ENCODE measurements around the gene TMEM144.

Gene TMEM144

DNA sequence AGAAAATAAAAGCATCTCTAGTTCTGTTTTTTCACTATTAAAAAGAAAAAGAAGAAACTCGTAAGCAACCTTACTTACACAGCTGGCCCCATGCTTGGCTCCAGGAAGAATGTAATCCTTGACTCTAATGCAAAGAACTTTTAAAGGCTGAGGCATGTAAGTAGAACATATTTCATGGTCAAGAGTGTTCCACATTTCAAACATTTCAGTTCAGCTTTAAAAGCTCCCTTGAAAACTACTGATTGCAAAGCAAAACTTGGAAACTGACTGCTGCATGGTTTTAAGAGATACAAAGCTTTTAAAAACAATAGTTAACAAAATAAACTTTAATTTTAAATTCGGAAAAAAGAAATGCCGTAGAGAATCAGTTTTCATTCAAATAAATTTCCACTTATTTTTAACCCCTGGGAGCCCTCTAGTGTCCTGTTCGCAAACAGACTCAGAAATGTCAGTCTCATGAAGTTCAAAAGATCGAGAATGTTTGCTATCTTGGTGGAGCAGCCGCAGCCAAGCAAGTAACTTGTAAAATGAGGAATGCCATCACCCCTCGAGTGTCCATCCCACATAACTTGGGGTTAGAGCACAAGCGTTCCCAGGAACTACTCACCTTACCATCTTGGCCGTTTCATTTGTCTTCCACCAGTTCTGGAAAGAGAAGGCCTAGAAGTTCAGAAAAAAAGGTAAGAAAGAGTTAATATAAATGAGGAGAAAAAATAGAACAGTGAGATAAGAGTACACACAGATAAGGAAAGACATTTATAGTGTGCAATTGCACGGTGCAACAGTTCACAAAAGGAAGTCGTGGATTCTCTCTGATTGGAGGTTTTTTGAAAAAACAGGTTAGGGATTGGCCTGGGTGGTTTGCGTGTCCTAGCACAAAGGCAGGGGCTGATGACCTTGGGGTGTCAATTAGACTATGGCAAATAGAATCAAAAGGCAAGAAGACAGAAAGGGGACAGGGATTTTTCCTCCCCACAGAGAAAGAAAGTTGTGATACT is 37.7 kb upstream of the TMEM144 start, which contains the start of gene GASK1B:
GASK1B (minus strand) TSS at position 765 of the 998 bp plus-strand sequence. CDS start 1,650 bp downstream, outside the sequence.
- peak; percentile 52 for DNase-seq (ENCODE audit: low read depth)
- H3K4me3 ChIP-seq (ENCODE audit: low read depth, low read length) = peak within 1 kb of the TSS; percentile 4

GRCh38 chr4:158176108-158176507 is 34.2 kb upstream of the TMEM144 start:
- in situ Hi-C loops (cut with HindIII; ENCODE audit: low sequenced_read_pairs) = no loop called here
- no peak for TF ChIP-seq CTCF (IDR thresholded peaks at IDR 0.05; ENCODE audit: low read depth, low read length, missing control alignments)
- H3K4me3 ChIP-seq (ENCODE audit: low read depth, low read length) = no peak overlapping the region
- no peak for DNase-seq (ENCODE audit: low read depth)

More for the DNA sequence above, 37.7 kb upstream of the TMEM144 start, which contains the start of gene GASK1B:
- TF ChIP-seq CTCF (IDR thresholded peaks at IDR 0.05; ENCODE audit: low read depth, low read length, missing control alignments) = peak; percentile 72
- in situ Hi-C loops (cut with HindIII; ENCODE audit: low sequenced_read_pairs) = loop anchor here (5.0 kb wide), 1 partner anchor 175 kb away; no protein-coding TSS in a partner anchor

DNA sequence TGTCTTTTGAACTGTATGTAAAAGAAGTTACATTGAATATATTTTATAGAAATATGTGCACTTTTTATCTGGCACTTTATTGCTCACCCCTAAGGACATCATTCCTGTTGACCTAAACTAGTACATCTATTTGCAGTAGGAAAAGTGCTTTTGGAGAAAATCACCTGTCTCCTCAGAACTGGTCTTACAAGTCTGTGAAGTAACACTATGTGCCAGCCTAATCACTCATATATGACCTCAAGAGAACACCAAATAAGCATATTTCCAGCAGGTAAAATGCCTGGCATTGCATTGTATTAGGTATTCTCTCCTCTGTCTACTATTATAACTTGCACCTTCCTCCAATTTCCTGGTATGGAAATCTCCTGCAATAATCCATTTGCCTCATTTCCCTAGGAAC is 33.5 kb upstream of the TMEM144 start:
- no peak for DNase-seq (ENCODE audit: low read depth)

GRCh38 chr4:158179465-158179864 is 30.8 kb upstream of the TMEM144 start:
- in situ Hi-C loops (cut with HindIII; ENCODE audit: low sequenced_read_pairs) = no loop called here
- H3K4me3 ChIP-seq (ENCODE audit: low read depth, low read length) = no peak overlapping the region
- DNase-seq (ENCODE audit: low read depth) = no peak
- TF ChIP-seq CTCF (IDR thresholded peaks at IDR 0.05; ENCODE audit: low read depth, low read length, missing control alignments) = no peak

More for the DNA sequence above, 33.5 kb upstream of the TMEM144 start:
- in situ Hi-C loops (cut with HindIII; ENCODE audit: low sequenced_read_pairs) = no loop called here
- H3K4me3 ChIP-seq (ENCODE audit: low read depth, low read length) = no peak overlapping the region
- TF ChIP-seq CTCF (IDR thresholded peaks at IDR 0.05; ENCODE audit: low read depth, low read length, missing control alignments) = no peak

DNA sequence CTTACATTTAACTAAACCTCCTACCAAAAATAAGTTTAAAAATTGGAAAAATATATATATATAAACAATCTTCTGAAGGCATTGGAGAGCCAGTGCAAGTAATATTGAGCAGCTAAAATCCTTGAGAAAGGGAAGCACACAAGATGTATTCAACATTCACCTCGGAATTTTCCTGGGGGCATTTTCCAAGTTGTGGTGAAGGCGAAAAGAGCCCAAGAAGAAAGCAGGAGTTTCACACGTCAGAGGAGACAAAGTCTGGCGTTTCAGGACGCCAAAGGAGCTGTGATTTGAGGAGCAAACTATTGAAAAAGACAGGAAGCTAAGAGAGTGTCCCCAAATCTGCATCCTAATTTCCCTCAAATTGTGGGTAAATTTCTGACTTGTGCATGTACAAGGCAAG is 28.4 kb upstream of the TMEM144 start:
- TF ChIP-seq CTCF (IDR thresholded peaks at IDR 0.05; ENCODE audit: low read depth, low read length, missing control alignments) = no peak
- in situ Hi-C loops (cut with HindIII; ENCODE audit: low sequenced_read_pairs) = no loop called here
- H3K4me3 ChIP-seq (ENCODE audit: low read depth, low read length) = no peak overlapping the region
- DNase-seq (ENCODE audit: low read depth) = no peak

DNA sequence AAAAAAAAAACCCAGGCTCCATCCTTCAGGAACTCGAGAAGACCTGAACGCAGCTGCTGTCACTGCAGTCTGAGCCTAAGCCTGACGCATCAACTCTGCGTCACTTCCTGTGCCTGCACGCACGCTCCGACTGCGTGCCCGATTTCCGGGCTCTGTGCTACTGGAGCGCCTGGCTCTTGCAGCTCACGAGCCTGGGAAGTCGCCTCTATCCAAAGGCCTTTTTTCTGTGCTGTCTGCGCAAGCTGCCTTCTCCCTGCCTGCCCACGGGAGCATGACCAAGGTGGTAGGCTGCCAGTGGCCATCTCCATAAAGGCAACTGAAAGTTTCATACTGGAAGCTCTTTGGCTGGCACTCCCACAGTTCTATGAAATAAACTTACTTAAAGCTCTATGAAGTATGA is 27.6 kb upstream of the TMEM144 start:
- TF ChIP-seq CTCF (IDR thresholded peaks at IDR 0.05; ENCODE audit: low read depth, low read length, missing control alignments) = no peak
- H3K4me3 ChIP-seq (ENCODE audit: low read depth, low read length) = no peak overlapping the region
- in situ Hi-C loops (cut with HindIII; ENCODE audit: low sequenced_read_pairs) = no loop called here
- no peak for DNase-seq (ENCODE audit: low read depth)

Data from astrocyte of the cerebellum (primary cell).